ENCODE measurements around the gene SLITRK1.

The SLITRK1 gene

GRCh38 chr13:83905641-83906040 lies 23.4 kb upstream of the SLITRK1 start:
- H3K4me3 ChIP-seq (ENCODE audit: low read length) = no peak overlapping the region
- DNase-seq (ENCODE audit: low read depth) = no peak
- no peak for TF ChIP-seq CTCF (IDR thresholded peaks at IDR 0.05; ENCODE audit: insufficient read depth, low read depth, low read length, missing control alignments)

- DNase-seq (ENCODE audit: low read depth) = peak; percentile 86
- no peak for TF ChIP-seq CTCF (IDR thresholded peaks at IDR 0.05; ENCODE audit: insufficient read depth, low read depth, low read length, missing control alignments)
- H3K4me3 ChIP-seq (ENCODE audit: low read length) = no peak overlapping the region
These were observed 13.8 kb upstream of the SLITRK1 start for GRCh38 chr13:83895994-83896580.

GRCh38 chr13:83890358-83890757 lies 8.1 kb upstream of the SLITRK1 start:
- H3K4me3 ChIP-seq (ENCODE audit: low read length) = no peak overlapping the region
- DNase-seq (ENCODE audit: low read depth) = no peak

GRCh38 chr13:83884141-83884540 lies 1.9 kb upstream of the SLITRK1 start:
- H3K4me3 ChIP-seq (ENCODE audit: low read length) = no peak overlapping the region
- no peak for DNase-seq (ENCODE audit: low read depth)
- no peak for TF ChIP-seq CTCF (IDR thresholded peaks at IDR 0.05; ENCODE audit: insufficient read depth, low read depth, low read length, missing control alignments)

More at GRCh38 chr13:83890358-83890757, 8.1 kb upstream of the SLITRK1 start:
- TF ChIP-seq CTCF (IDR thresholded peaks at IDR 0.05; ENCODE audit: insufficient read depth, low read depth, low read length, missing control alignments) = no peak

- no peak for TF ChIP-seq CTCF (IDR thresholded peaks at IDR 0.05; ENCODE audit: insufficient read depth, low read depth, low read length, missing control alignments)
- peak overlapping the region; percentile 14 for H3K4me3 ChIP-seq (ENCODE audit: low read length)
- no peak for DNase-seq (ENCODE audit: low read depth)
These were observed 818 bp upstream of the SLITRK1 start for GRCh38 chr13:83883061-83883523.

GRCh38 chr13:83882606-83882959 lies 309 bp upstream of the SLITRK1 start:
- no peak for TF ChIP-seq CTCF (IDR thresholded peaks at IDR 0.05; ENCODE audit: insufficient read depth, low read depth, low read length, missing control alignments)

GRCh38 chr13:83881140-83881684 lies 1.1 kb downstream of the SLITRK1 start:
- DNase-seq (ENCODE audit: low read depth) = no peak
- H3K4me3 ChIP-seq (ENCODE audit: low read length) = peak overlapping the region; percentile 4
- no peak for TF ChIP-seq CTCF (IDR thresholded peaks at IDR 0.05; ENCODE audit: insufficient read depth, low read depth, low read length, missing control alignments)

More at GRCh38 chr13:83882606-83882959, 309 bp upstream of the SLITRK1 start:
- DNase-seq (ENCODE audit: low read depth) = no peak
- peak overlapping the region; percentile 14 for H3K4me3 ChIP-seq (ENCODE audit: low read length)

Measured in epithelial cell of esophagus (primary cell).